RPMI8226 (cell line): ENCODE measurements around the gene CARD9.
"Not testable (repeated sequence)": the region's sequence is repeated elsewhere in the genome, so short reads cannot be mapped to it uniquely, and the experiment has no call there.

Experiments used
- DNase-seq: peaks from one replicate; pipeline ENCODE4 v3.0.0-alpha.2; 2015

CARD9 gene

GRCh38 chr9:136363106-136363948 lies 10.1 kb downstream of the CARD9 start, which contains the start of gene DNLZ:
TSS of gene DNLZ (minus strand) at chr9:136363744. CDS start at chr9:136363714, 30 bp downstream.
- DNase-seq = peak; percentile 98

- DNase-seq = no peak
These were observed 11.1 kb downstream of the CARD9 start for GRCh38 chr9:136362450-136362784.

DNA sequence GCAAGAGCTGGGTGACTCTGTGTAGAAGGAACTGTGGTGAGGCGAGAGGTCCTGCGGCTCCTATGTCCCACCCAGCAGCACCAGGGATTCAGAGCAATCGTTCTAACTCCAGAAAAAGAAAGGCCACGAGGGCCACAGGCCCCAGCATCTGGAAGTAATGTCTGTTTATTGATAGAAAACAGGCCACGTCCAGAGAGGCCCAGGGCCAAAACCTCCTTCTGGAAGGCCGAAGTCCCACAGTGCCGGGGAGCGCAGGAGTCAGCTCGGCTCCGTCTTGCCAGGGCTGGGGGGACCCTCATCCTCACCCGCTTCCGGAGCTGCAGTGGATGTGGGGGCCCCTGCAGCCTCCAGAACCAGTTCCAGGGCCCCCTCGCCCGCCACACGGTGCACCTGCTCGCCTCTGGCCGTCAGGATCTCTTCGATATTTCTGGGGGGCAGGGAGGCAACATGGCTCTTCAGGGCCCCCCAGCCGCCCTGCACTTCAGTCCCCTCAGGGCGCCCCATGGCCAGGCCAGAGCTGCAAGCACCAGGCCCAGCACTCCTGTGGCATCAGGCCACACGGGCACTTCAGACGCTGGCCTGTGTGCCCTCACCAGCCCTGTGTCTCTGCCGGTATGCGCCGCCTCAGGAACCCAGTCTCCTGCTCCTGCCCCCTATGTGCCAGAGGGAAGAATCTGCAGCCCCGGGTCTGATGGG lies 11.6 kb downstream of the CARD9 start:
- no peak for DNase-seq

GRCh38 chr9:136361047-136361753 lies 12.3 kb downstream of the CARD9 start:
- DNase-seq = no peak

- DNase-seq = no peak
These were observed 13.4 kb downstream of the CARD9 start for GRCh38 chr9:136359774-136360718.

- DNase-seq = no peak
These were observed 14.6 kb downstream of the CARD9 start for GRCh38 chr9:136358888-136359287.

DNA sequence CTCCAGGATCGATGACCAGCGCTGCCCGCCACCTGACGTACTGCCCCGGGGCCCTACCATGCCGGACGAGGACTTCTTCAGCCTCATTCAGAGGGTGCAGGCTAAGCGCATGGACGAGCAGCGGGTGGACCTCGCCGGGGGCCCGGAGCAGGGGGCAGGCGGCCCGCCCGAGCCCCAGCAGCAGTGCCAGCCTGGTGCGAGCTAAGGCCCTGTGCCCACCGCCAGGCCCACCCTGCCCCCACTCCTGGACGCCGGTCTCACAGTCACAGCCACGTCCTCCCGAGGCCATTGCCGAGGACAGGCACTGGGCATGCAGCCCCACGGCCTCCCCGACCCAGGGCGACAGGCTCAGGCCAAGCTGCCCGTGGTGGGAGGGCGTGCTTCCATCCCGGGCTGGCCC lies 15.5 kb downstream of the CARD9 start:
- DNase-seq = no peak

GRCh38 chr9:136357202-136357725 lies 16.2 kb downstream of the CARD9 start:
- DNase-seq = no peak

DNA sequence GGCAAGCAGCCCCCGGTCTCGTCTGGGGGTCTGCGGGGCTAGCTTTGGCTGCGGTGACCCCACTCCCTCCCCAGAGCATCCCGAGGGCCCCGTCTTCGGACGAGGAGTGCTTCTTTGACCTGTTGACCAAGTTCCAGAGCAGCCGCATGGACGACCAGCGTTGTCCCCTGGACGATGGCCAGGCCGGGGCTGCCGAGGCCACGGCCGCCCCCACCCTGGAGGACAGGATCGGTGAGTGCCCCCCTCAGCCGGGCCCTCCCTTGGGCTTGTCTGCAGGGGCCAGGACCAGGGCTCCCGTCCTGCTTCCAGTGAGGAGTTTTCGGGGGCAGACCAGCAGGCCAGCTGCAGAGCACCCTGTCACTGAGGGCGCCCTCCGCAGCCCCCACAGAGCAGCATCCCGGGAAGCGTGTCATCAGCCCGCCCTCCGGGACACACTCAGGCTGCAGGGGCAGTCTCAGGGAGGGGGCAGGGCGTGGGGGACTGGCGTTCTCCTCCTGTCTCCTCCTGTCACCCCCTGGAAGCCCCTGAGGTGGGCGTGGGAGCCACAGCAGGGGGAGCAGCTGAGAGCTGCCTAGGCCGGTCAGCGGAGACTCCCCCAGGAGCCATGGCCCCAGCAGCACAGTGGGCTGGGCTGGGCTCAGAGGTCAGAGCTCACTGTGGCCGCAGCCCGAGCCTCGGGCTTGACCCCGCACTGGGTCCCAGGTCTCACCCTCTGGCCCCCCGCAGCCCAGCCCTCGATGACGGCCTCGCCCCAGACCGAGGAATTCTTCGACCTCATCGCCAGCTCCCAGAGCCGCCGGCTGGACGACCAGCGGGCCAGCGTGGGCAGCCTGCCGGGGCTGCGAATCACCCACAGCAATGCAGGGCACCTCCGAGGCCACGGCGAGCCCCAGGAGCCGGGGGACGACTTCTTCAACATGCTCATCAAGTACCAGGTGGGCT lies 17.6 kb downstream of the CARD9 start:
- DNase-seq = no peak

GRCh38 chr9:136354592-136355085 lies 18.8 kb downstream of the CARD9 start:
- DNase-seq = no peak

GRCh38 chr9:136353757-136354488 lies 19.5 kb downstream of the CARD9 start:
- DNase-seq = no peak

DNA sequence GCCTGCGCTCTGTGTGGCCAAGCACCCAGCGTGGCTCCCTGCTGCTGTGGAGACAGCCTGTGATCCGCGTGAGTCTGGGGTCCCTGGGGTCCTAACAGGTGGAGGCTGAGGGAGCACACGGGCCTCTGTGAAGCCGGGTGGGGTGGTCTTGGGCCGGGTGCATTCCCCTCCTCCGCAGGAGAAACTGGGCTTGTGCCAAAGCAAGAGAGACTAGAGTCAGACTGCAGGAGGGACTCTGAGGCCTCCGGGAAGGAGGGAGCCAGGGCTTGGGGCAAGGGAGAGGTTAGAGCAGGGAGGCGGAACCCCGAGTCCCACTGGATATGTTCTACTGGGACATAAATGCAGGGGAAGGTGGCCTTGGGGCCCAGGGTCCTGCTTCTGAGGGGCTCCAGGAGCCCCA lies 20.4 kb downstream of the CARD9 start:
- DNase-seq = no peak

DNA sequence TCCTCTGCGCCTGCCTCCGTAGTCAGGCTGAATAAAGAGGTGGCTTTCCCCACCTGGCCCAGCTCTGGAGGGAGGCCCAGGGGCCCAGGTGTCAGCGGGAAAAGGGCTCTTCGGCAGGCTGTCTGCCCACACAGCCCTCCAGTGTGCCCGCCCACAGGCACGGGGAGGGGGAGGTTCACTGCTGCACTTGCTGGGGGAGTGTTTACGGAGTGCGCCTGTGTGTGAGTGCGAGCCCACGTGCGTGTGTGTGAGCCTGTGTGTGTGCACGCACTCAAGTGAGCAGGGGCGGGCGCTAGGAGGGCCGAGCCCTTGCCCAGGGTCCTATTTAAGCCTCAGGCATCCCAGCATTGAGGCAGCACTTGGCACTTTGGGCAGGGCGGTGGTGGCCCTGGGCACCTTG lies 20.8 kb downstream of the CARD9 start:
- peak; percentile 88 for DNase-seq

- DNase-seq = not testable (repeated sequence)
These were observed 21.6 kb downstream of the CARD9 start for GRCh38 chr9:136351868-136352267.

GRCh38 chr9:136351252-136351800 lies 22.1 kb downstream of the CARD9 start:
- DNase-seq = no peak

- DNase-seq = no peak
These were observed 23.9 kb downstream of the CARD9 start for GRCh38 chr9:136349546-136349945.

- no peak for DNase-seq
These were observed 24.8 kb downstream of the CARD9 start for GRCh38 chr9:136348691-136349090.

- DNase-seq = no peak
These were observed 25.8 kb downstream of the CARD9 start for GRCh38 chr9:136347472-136348256.

DNA sequence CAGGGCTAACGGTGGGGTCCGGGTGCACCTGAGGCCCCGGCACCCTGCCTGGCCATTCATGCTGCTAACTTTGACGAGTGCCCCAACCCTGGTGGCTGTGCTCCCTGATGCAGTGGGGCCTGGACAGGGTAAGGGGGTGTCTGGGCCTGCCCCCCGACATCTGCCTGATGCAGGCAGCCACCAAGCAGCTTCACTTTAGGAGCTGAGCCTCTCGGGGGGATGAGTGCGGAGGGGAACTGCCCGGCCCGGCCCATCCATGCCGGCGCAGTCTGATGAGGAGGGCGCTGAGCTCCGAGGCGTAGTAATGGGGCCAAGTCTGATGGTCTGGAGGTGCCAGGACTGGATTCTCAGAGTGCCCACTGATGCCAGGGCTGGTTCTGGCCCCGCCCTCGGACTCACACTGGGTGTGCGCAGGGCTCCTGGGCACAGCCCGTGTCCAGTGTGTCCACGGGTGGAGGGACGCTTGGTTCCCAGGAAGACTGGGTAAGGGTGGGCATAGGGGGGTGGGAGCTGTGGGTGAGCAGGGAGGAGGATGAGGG lies 26.5 kb downstream of the CARD9 start:
- no peak for DNase-seq
